SK-N-SH treated with all-trans-retinoic acid at 6 μM for 48 hours (cell line): Measurements from ENCODE around the gene CCDC85C.

Experiments used
- ATAC-seq: fragments of 200-7000 bp; cut with Tn5 transposase; 3 replicates; pipeline ENCODE4 v1.9.1; 2020; ENCODE audit warnings: mild to moderate bottlenecking, moderate library complexity
- ARNTL ChIP-seq: fragments of 450-650 bp; formaldehyde crosslinking; IDR thresholded peaks from 2 replicates; pipeline ENCODE4 v1.5.0; 2020; ENCODE audit warnings: low read depth, mild to moderate bottlenecking, moderate library complexity, borderline replicate concordance
- BACH2 ChIP-seq: fragments of 250-450 bp; sonication (Bioruptor Pico); IDR thresholded peaks from 2 replicates; pipeline ENCODE4 v1.9.0; 2021; ENCODE audit warnings: mild to moderate bottlenecking, borderline replicate concordance
- CREB5 ChIP-seq: fragments of 250-450 bp; sonication (Bioruptor Pico); IDR thresholded peaks from 2 replicates; pipeline ENCODE4 v1.5.1; 2020; ENCODE audit warnings: low read depth, mild to moderate bottlenecking, moderate library complexity
- CSDC2 ChIP-seq: fragments of 250-450 bp; sonication (Bioruptor Pico); IDR thresholded peaks from 2 replicates; pipeline ENCODE4 v1.5.0; 2020; ENCODE audit warnings: mild to moderate bottlenecking, moderate library complexity
- ESRRG ChIP-seq: fragments of 250-450 bp; sonication (Bioruptor Pico); IDR thresholded peaks from 2 replicates; pipeline ENCODE4 v1.6.1; 2021; ENCODE audit warnings: mild to moderate bottlenecking
- GLIS3 ChIP-seq: fragments of 250-450 bp; sonication (Bioruptor Pico); IDR thresholded peaks from 2 replicates; pipeline ENCODE4 v1.5.0; 2020; ENCODE audit warnings: mild to moderate bottlenecking, moderate library complexity
- ISL1 ChIP-seq: fragments of 250-450 bp; sonication (Bioruptor Pico); IDR thresholded peaks from 2 replicates; pipeline ENCODE4 v2.1.2; 2022; ENCODE audit warnings: mild to moderate bottlenecking, moderate library complexity
- OSR1 ChIP-seq: fragments of 250-450 bp; sonication (Bioruptor Pico); IDR thresholded peaks from 2 replicates; pipeline ENCODE4 v1.8.0; 2022; ENCODE audit warnings: moderate library complexity, mild to moderate bottlenecking, inconsistent platforms
- PATZ1 ChIP-seq: fragments of 250-450 bp; sonication (Bioruptor Pico); IDR thresholded peaks from 2 replicates; pipeline ENCODE4 v1.8.0; 2020; ENCODE audit warnings: mild to moderate bottlenecking, moderate library complexity, borderline replicate concordance
- PPARA ChIP-seq: fragments of 250-450 bp; sonication (Bioruptor Pico); IDR thresholded peaks from 2 replicates; pipeline ENCODE4 v1.5.0; 2020; ENCODE audit warnings: mild to moderate bottlenecking, borderline replicate concordance
- RARB ChIP-seq: fragments of 250-450 bp; sonication (Bioruptor Pico); IDR thresholded peaks from 2 replicates; pipeline ENCODE4 v1.8.0; 2021; ENCODE audit warnings: mild to moderate bottlenecking, moderate library complexity
- SNAI2 ChIP-seq: fragments of 250-450 bp; sonication (Bioruptor Pico); IDR thresholded peaks from 2 replicates; pipeline ENCODE4 v1.5.0; 2020; ENCODE audit warnings: mild to moderate bottlenecking, moderate library complexity
- TCF4 ChIP-seq: fragments of 250-450 bp; sonication (Bioruptor Pico); IDR thresholded peaks from 2 replicates; pipeline ENCODE4 v1.8.0; 2021; ENCODE audit warnings: mild to moderate bottlenecking, moderate library complexity, borderline replicate concordance
- TOX ChIP-seq: fragments of 250-450 bp; sonication (Bioruptor Pico); IDR thresholded peaks from 2 replicates; pipeline ENCODE4 v1.8.0; 2021; ENCODE audit warnings: mild to moderate bottlenecking, moderate library complexity, borderline replicate concordance
- ZC3H10 ChIP-seq: fragments of 250-450 bp; sonication (Bioruptor Pico); IDR thresholded peaks from 2 replicates; pipeline ENCODE4 v1.5.1; 2021; ENCODE audit warnings: mild to moderate bottlenecking, moderate library complexity
- ZFP3 ChIP-seq: fragments of 250-450 bp; sonication (Bioruptor Pico); IDR thresholded peaks from 2 replicates; pipeline ENCODE4 v1.5.0; 2020; ENCODE audit warnings: mild to moderate bottlenecking, moderate library complexity
- ZFP30 ChIP-seq: fragments of 450-650 bp; formaldehyde crosslinking; IDR thresholded peaks from 2 replicates; pipeline ENCODE4 v1.5.0; 2022; ENCODE audit warnings: mild to moderate bottlenecking, moderate library complexity
- ZNF565 ChIP-seq: fragments of 450-650 bp; formaldehyde crosslinking; conservative IDR thresholded peaks from 2 replicates; pipeline ENCODE4 v1.5.0; 2020; ENCODE audit warnings: low read depth, mild to moderate bottlenecking, moderate library complexity
- ZNF70 ChIP-seq: fragments of 450-650 bp; formaldehyde crosslinking; IDR thresholded peaks from 2 replicates; pipeline ENCODE4 v1.5.0; 2020; ENCODE audit warnings: mild to moderate bottlenecking, moderate library complexity
- ZNF8 ChIP-seq: fragments of 450-650 bp; formaldehyde crosslinking; IDR thresholded peaks from 2 replicates; pipeline ENCODE4 v1.5.0; 2020; ENCODE audit warnings: mild to moderate bottlenecking, moderate library complexity
- TF ChIP-seq, protein P1 (sequence below): fragments of 250-450 bp; sonication (Bioruptor Pico); IDR thresholded peaks from 2 replicates; pipeline ENCODE4 v1.5.0; 2020; ENCODE audit warnings: mild to moderate bottlenecking, moderate library complexity
- TF ChIP-seq, protein P2 (sequence below): fragments of 250-450 bp; sonication (Bioruptor Pico); IDR thresholded peaks from 2 replicates; pipeline ENCODE4 v1.8.0; 2021; ENCODE audit warnings: low read depth, mild to moderate bottlenecking, moderate library complexity, borderline replicate concordance
- TF ChIP-seq, protein P3 (sequence below): fragments of 250-450 bp; sonication (Bioruptor Pico); IDR thresholded peaks from 2 replicates; pipeline ENCODE4 v1.5.1; 2021; ENCODE audit warnings: mild to moderate bottlenecking, moderate library complexity

Gene CCDC85C

DNA sequence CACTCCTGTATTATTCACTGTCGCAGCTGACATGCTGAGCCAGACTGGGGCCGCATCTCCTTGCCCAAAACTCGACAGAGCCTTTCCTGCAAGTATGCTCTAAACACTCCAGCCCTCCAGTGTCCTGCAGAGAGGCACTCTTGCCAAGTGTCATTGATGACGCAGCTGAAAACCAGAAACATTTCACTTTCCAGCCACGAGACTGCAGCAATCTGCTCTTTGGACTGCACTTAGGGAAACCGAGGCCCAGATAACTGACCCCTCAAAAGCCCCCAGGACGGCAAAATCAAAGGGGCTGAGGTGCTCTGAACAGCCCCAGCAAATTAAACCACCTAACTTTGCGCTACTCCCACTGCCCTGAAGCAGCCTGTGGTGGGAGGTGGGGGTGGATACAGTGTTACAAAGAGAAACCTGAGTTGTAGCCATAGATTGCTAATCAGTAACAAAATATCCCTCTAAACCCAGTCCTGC, 2.6 kb downstream of the CCDC85C start:
- TF ChIP-seq ZFP30 (CRISPR knock-in tag) (no peak), ZNF8 (no peak), TCF4 (CRISPR knock-in tag) (no peak), OSR1 (CRISPR knock-in tag) (no peak), PPARA (CRISPR knock-in tag) (no peak), ZNF70 (no peak), CREB5 (no peak), BACH2 (CRISPR knock-in tag) (no peak), SNAI2 (no peak), ZNF565 (no peak), TOX (no peak), ESRRG (CRISPR knock-in tag) (no peak), ZFP3 (CRISPR knock-in tag) (no peak), ISL1 (CRISPR knock-in tag) (no peak), PATZ1 (no peak), GLIS3 (CRISPR knock-in tag) (no peak), ARNTL (CRISPR knock-in tag) (no peak)
- TF ChIP-seq, protein P1, sequence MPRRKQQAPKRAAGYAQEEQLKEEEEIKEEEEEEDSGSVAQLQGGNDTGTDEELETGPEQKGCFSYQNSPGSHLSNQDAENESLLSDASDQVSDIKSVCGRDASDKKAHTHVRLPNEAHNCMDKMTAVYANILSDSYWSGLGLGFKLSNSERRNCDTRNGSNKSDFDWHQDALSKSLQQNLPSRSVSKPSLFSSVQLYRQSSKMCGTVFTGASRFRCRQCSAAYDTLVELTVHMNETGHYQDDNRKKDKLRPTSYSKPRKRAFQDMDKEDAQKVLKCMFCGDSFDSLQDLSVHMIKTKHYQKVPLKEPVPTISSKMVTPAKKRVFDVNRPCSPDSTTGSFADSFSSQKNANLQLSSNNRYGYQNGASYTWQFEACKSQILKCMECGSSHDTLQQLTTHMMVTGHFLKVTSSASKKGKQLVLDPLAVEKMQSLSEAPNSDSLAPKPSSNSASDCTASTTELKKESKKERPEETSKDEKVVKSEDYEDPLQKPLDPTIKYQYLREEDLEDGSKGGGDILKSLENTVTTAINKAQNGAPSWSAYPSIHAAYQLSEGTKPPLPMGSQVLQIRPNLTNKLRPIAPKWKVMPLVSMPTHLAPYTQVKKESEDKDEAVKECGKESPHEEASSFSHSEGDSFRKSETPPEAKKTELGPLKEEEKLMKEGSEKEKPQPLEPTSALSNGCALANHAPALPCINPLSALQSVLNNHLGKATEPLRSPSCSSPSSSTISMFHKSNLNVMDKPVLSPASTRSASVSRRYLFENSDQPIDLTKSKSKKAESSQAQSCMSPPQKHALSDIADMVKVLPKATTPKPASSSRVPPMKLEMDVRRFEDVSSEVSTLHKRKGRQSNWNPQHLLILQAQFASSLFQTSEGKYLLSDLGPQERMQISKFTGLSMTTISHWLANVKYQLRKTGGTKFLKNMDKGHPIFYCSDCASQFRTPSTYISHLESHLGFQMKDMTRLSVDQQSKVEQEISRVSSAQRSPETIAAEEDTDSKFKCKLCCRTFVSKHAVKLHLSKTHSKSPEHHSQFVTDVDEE: no peak
- TF ChIP-seq, protein P2, sequence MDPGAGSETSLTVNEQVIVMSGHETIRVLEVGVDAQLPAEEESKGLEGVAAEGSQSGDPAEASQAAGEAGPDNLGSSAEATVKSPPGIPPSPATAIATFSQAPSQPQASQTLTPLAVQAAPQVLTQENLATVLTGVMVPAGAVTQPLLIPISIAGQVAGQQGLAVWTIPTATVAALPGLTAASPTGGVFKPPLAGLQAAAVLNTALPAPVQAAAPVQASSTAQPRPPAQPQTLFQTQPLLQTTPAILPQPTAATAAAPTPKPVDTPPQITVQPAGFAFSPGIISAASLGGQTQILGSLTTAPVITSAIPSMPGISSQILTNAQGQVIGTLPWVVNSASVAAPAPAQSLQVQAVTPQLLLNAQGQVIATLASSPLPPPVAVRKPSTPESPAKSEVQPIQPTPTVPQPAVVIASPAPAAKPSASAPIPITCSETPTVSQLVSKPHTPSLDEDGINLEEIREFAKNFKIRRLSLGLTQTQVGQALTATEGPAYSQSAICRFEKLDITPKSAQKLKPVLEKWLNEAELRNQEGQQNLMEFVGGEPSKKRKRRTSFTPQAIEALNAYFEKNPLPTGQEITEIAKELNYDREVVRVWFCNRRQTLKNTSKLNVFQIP (CRISPR knock-in tag): no peak
- TF ChIP-seq, protein P3, sequence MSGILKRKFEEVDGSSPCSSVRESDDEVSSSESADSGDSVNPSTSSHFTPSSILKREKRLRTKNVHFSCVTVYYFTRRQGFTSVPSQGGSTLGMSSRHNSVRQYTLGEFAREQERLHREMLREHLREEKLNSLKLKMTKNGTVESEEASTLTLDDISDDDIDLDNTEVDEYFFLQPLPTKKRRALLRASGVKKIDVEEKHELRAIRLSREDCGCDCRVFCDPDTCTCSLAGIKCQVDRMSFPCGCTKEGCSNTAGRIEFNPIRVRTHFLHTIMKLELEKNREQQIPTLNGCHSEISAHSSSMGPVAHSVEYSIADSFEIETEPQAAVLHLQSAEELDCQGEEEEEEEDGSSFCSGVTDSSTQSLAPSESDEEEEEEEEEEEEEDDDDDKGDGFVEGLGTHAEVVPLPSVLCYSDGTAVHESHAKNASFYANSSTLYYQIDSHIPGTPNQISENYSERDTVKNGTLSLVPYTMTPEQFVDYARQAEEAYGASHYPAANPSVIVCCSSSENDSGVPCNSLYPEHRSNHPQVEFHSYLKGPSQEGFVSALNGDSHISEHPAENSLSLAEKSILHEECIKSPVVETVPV: no peak
- ATAC-seq: no peak

GRCh38 chr14:99600232-99600888, 3.6 kb downstream of the CCDC85C start:
- TF ChIP-seq ZNF8 (no peak), ZNF70 (no peak), ZFP30 (CRISPR knock-in tag) (no peak), RARB (no peak), CSDC2 (CRISPR knock-in tag) (no peak), PATZ1 (no peak), ISL1 (CRISPR knock-in tag) (no peak), ZFP3 (CRISPR knock-in tag) (no peak), ARNTL (CRISPR knock-in tag) (no peak), BACH2 (CRISPR knock-in tag) (no peak), ZC3H10 (CRISPR knock-in tag) (no peak), GLIS3 (CRISPR knock-in tag) (no peak), CREB5 (no peak), OSR1 (CRISPR knock-in tag) (no peak)
- TF ChIP-seq, protein P3: no peak
- TF ChIP-seq, protein P2 (CRISPR knock-in tag): no peak
- ATAC-seq: no peak
